MG63 (cell line): ENCODE results near the gene GABRR1. TPM values are rescaled to one million over a fixed set of nuclear protein-coding genes. Genes with fewer than 3 reads are reported as not detected.
"Not testable (repeated sequence)": the region's sequence is repeated elsewhere in the genome, so short reads cannot be mapped to it uniquely, and the experiment has no call there.

ENCODE experiments used
- DNase-seq: peaks from one replicate; pipeline ENCODE4 v3.0.0-alpha.2; 2020
- H3K27me3 ChIP-seq: fragments of 250-450 bp; sonication (Bioruptor Pico); 2 replicates; pipeline ENCODE4 v1.5.1; 2020; ENCODE audit warnings: mild to moderate bottlenecking, moderate library complexity
- H3K36me3 ChIP-seq: fragments of 250-450 bp; sonication (Bioruptor Pico); 2 replicates; pipeline ENCODE4 v1.5.1; 2020; ENCODE audit warnings: mild to moderate bottlenecking, moderate library complexity
- H3K4me3 ChIP-seq: fragments of 250-450 bp; sonication (Bioruptor Pico); 2 replicates; pipeline ENCODE4 v1.5.1; 2020; ENCODE audit warnings: mild to moderate bottlenecking, moderate library complexity
- H3K9me3 ChIP-seq: fragments of 250-450 bp; sonication (Bioruptor Pico); 2 replicates; pipeline ENCODE4 v1.5.1; 2020; ENCODE audit warnings: mild to moderate bottlenecking, moderate library complexity
- total RNA-seq: library from RNA; depleted of rRNA; stranded (reverse); fragments of >200 nt; shearing (Covaris generic); gene quantifications from 2 replicates; pipeline ENCODE4 v1.2.3, GENCODE V29; 2014; ENCODE audit warnings: low replicate concordance

Gene GABRR1
- total RNA-seq, 1 experiment from 2014 or later = not detected

DNA sequence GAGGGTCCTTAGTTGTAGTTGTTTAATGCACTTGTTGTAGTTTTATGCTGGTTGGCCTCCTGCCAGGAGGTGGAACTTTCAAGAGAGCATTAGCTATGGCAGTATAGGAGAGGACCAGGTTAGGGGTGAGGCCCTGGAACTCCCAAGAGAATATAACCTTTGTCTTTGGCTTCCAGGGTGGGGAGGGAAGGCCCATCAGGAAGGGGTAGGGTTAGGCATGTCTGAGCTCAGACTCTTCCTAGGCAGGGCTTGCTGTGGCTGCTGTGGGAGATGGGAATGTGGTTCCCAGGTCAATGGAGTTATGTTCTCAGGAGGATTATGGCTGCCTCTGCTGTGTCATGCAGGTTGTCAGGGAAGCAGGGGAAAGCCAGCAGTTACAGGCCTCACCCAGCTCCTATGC, 20.0 kb upstream of the GABRR1 start:
- DNase-seq = no peak
- Histone ChIP-seq H3K36me3 (no peaks in the 10 kb centered on the region), H3K9me3 (peaks cover 3% of the 10 kb centered on the region; the same call in 1 of the 2 replicates), H3K4me3 (no peak overlapping the region), H3K27me3 (no peaks in the 10 kb centered on the region)

DNA sequence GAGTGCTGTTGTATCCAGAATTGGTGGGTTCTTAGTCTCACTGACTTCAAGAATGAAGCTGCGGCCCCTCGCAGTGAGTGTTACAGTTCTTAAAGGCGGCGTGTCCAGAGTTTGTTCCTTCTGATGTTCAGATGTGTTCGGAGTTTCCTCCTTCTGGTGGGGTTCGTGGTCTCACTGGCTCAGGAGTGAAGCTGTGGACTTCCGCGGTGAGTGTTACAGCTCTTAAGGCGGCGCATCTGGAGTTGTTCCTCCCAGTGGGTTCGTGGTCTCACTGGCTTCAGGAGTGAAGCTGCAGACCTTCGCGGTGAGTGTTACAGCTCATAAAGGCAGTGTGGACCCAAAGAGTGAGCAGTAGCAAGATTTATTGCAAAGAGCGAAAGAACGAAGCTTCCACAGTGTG, 16.4 kb upstream of the GABRR1 start:
- not testable (repeated sequence) for H3K27me3 ChIP-seq, H3K36me3 ChIP-seq, DNase-seq, H3K9me3 ChIP-seq, H3K4me3 ChIP-seq

DNA sequence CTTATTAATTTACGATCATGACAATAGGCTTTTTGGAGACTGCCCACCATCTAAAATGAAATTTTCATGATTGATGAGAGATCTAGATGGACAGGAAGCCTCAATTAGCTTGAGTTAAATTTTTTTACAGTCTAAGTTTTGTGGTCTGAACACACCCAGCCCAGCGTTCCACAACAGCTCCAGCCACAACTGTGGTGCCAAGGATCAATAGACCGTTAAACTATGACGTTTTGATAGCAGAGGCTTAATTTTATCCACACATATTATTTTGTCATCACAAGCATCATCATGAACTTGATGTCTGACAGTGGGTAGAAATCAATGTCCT, 5.5 kb upstream of the GABRR1 start:
- H3K36me3 ChIP-seq = no peaks in the 10 kb centered on the region
- H3K27me3 ChIP-seq = no peaks in the 10 kb centered on the region
- DNase-seq = no peak

DNA sequence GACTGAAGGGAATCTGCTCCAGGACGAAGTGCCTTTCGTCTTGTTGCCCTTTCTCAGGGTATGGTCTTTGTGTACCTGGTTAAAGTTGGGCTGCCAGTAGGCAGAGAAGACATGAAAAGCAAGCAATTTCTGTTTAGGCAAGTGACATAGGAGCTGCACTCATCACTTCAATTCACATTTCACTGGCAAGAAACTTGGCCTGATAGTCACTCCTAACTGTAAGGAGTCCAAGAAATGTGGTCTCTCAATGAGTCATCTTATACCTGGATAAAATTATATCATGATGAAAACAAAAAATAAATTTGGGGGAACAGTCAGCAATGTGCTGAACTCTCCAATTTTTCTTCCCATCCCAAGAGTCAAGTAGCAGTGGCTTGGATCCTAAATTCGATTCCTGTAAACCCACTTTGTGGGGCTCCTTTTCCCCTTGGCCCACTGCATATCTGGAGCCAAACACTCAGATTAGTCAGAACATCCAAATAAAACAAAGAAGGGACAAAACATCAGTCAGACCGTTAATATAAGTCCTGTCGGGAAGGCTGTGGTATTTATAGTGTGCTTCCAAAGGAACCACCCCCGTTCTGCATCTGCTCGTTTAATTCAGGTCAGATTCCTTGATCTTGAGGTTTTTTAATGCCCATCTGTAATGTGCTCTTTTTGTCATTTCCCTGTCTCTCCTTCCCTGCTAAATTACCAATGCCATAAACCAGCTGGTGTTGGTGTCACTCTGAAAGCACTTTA, 5.0 kb upstream of the GABRR1 start:
- Histone ChIP-seq H3K9me3 (no peaks in the 10 kb centered on the region), H3K36me3 (no peaks in the 10 kb centered on the region), H3K27me3 (no peaks in the 10 kb centered on the region), H3K4me3 (no peak overlapping the region)
- no peak for DNase-seq

More for the DNA sequence above, 5.5 kb upstream of the GABRR1 start:
- Histone ChIP-seq H3K4me3 (no peak overlapping the region), H3K9me3 (no peaks in the 10 kb centered on the region)

DNA sequence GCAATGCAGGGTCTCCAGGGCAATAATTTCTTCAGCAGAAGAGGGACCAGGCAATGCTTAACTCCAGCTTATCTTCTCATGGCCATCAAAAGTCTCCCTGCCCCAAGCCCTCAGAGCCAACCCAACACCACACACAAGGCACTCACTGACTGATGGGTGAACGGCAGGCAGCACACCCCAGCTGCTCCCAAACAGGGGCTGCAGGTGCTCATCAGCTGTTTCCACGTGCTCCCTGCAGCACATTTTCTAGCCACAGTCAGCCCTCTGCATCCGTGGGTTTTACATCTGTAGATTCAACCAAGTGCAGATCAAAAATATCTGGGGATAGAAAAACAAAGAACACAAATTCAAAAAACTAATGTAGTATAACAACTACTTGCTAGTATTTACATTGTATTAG, 4.0 kb upstream of the GABRR1 start:
- H3K9me3 ChIP-seq = no peaks in the 10 kb centered on the region
- DNase-seq = no peak
- no peaks in the 10 kb centered on the region for H3K36me3 ChIP-seq
- no peaks in the 10 kb centered on the region; the same call in 1 of the 2 replicates for H3K27me3 ChIP-seq
- no peak overlapping the region for H3K4me3 ChIP-seq

DNA sequence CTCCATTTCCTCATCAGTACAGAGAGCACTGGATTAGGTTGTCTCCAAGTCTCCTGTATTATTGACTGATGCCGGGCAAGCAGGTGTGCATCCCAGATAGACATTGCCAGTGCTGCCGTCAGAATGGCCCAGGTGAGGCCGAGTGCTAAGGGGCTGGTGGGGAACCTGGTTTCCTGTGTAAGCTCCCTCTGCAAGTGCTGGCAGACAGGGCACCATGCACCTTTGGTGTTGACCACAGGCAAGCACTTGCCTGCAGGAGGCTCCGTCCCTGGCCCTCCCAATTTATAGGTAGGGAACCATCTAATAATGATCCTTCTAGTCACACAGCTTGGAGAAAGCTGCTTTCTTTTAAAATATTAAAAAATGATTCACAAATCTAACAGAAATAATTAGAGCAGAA, 747 bp downstream of the GABRR1 start:
- no peaks in the 10 kb centered on the region for H3K9me3 ChIP-seq
- H3K36me3 ChIP-seq = no peaks in the 10 kb centered on the region
- DNase-seq = no peak
- peaks cover 3% of the 10 kb centered on the region; the same call in 1 of the 2 replicates for H3K27me3 ChIP-seq
- H3K4me3 ChIP-seq = no peak overlapping the region

DNA sequence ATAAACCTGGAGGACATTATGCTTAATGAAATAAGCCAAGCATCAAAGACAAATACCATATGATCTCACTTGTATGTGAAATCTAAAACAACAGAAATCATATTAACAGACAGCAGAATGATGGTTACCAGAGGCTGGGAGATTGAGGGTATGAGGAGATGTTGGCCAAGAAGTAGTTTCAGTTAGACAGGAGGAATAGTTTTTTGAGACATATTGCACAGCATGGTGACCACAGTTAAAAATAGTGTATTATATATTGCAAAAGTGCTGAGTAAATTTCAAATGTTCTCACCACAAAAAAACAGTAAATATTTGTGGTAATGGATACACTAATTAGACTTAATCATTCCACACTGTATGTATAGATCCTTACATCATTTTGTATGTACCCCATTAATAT, 1.8 kb downstream of the GABRR1 start:
- no peaks in the 10 kb centered on the region for H3K9me3 ChIP-seq
- no peak overlapping the region for H3K4me3 ChIP-seq
- no peak for DNase-seq
- H3K27me3 ChIP-seq = peaks cover 3% of the 10 kb centered on the region; the same call in 1 of the 2 replicates
- no peaks in the 10 kb centered on the region for H3K36me3 ChIP-seq

DNA sequence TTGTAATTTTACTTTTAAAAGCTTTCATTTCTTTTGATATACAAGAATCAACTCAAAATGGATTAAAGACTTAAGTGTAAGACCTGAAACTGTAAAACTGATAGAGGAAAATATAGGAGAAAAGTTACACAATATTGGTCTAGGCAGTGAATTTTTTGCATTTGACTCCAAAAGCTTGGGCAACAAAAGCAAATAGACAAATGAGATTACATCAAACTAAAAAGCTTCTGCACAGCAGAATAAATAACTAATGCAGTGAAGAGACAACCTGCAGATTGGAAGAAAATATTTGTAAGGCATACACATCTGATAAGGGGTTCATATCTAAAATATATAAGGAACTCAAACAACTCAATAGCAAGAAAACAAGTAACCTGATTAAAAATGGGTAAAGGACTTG, 3.0 kb downstream of the GABRR1 start:
- peaks cover 3% of the 10 kb centered on the region; the same call in 1 of the 2 replicates for H3K27me3 ChIP-seq
- DNase-seq = no peak
- no peak overlapping the region for H3K4me3 ChIP-seq
- H3K36me3 ChIP-seq = no peaks in the 10 kb centered on the region
- no peaks in the 10 kb centered on the region for H3K9me3 ChIP-seq

DNA sequence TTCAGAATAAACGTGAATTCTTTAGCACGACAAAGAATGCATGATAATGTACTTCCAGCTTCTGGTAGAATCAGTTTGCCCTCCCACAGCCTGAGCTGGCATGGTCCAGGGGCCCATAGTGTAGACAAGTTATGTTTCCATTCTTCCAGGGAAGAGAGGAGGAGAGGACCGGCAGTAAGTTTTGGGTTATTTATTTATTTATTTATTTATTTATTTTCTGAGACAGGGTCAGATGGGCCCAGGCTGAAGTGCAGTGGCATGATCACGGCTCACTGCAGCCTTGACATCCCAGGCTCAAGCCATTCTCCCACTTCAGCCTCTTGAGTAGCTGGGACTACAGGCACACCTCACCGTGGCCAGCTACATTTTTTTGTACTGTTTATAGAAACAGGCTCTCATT, 4.7 kb downstream of the GABRR1 start:
- peaks cover 3% of the 10 kb centered on the region; the same call in 1 of the 2 replicates for H3K27me3 ChIP-seq
- no peaks in the 10 kb centered on the region for H3K36me3 ChIP-seq

DNA sequence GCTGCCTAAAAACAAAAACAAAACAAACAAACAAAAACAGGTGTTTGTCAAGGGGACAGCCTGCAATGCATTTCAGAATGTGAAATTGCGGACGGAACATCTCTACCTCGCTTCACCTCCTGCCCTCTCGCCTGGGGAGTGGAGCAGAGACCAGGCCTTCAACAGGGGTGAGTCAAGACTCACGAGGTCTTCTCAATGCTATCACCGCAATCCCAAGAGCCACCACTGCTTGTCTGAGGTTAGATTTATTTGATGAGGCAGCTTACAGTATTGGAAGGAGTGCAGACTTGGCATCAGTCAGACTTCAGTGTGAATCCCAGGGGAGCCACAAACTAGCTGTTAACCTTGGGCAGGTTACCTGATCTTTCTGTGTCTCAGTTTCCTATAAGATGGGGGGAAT, 7.7 kb downstream of the GABRR1 start:
- no peak for DNase-seq
- Histone ChIP-seq H3K9me3 (no peaks in the 10 kb centered on the region), H3K36me3 (no peaks in the 10 kb centered on the region), H3K27me3 (0 out of 2 replicates have a peak, but pooled peaks cover 3% of the 10 kb centered on the region), H3K4me3 (no peak overlapping the region)

More for the DNA sequence above, 4.7 kb downstream of the GABRR1 start:
- Histone ChIP-seq H3K9me3 (no peaks in the 10 kb centered on the region), H3K4me3 (no peak overlapping the region)
- no peak for DNase-seq

DNA sequence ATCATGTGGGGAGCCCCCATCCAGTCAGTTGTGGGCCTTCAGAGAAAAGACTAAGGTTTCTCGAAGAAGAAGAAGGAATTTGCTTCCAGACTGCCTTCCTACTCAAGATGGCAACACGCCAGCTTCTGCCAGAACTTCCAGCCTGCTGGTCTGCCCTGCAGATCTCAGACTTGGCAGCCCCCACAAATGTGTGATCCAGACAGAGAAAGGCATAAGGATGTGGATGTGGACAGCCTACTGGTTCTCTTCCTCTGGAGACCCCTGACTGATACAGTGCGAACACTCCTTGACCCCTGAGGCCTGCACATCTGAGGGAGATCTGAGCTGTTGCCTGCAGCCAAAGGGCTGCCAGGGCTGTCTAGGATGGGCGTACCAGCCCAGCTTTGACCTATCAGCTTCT, 8.6 kb downstream of the GABRR1 start:
- H3K36me3 ChIP-seq = no peaks in the 10 kb centered on the region
- 0 out of 2 replicates have a peak, but pooled peaks cover 3% of the 10 kb centered on the region for H3K27me3 ChIP-seq
- DNase-seq = no peak
- no peak overlapping the region for H3K4me3 ChIP-seq
- H3K9me3 ChIP-seq = no peaks in the 10 kb centered on the region

DNA sequence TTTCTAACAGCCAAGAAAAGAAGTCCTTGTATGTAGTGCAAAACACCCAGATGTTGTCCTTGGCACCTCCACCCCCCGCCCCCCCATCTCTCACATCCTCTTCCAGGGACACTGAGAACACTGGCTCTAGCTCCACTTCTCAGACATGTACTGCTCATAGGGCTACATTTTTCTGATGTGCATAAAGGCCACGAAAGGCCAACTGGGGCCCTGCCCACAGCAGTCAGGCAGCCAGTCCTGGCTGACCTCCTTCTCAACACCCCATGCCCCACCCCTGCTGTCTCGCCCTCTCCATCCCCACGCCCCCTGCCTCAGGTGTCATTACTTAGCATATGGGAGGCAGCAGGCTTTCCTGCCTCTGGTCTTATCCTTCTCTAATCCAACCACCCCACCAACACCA, 11.3 kb downstream of the GABRR1 start:
- no peaks in the 10 kb centered on the region for H3K27me3 ChIP-seq
- no peaks in the 10 kb centered on the region for H3K36me3 ChIP-seq
- DNase-seq = no peak
- H3K4me3 ChIP-seq = no peak overlapping the region
- H3K9me3 ChIP-seq = no peaks in the 10 kb centered on the region

DNA sequence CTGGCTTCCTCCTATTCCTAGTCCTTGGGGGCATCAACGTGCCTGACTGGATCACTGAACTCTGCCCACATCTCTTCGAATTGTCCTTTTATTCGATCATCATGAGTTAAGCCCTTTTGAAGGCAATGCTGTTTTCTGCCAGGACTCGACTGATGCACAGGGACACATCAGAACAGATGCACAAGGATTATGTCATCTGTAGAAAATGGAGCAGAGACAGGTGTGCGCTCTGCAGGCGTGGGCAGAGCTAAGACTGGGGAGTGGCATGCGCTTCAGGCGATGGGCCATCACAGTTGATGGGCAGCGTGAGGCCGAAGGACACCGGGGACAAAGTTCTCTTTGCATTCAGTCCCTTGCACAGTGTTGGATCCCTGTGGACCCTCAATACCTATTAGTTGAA, 13.1 kb downstream of the GABRR1 start:
- H3K9me3 ChIP-seq = no peaks in the 10 kb centered on the region
- no peak overlapping the region for H3K4me3 ChIP-seq
- no peak for DNase-seq
- H3K36me3 ChIP-seq = no peaks in the 10 kb centered on the region
- H3K27me3 ChIP-seq = no peaks in the 10 kb centered on the region

DNA sequence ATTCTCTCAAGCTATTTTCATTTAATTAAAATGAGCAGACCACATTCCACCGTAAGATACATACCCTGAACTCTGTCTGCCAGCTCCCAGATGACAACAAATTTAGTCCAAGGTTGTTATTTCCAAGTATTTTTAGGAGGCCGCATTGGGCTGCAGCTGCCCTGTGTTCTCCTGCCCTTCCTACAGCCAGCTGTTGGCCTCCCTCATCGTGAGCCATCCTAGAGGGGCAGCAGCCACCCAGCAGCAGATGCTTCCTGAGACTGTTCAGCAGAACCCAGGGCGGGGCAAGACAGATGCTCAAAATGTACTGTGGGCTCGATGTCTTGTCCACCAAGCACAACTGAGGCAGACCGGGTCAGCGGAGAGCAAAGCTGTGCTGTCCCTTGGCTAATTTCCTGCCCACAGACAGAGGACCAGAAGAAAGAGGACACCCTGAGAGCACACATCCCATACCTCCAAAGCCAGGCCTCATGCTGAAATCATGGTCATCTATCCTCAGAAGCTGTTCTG, 16.4 kb downstream of the GABRR1 start:
- H3K9me3 ChIP-seq = no peaks in the 10 kb centered on the region
- no peaks in the 10 kb centered on the region for H3K27me3 ChIP-seq
- no peak overlapping the region for H3K4me3 ChIP-seq
- no peak for DNase-seq
- H3K36me3 ChIP-seq = no peaks in the 10 kb centered on the region

DNA sequence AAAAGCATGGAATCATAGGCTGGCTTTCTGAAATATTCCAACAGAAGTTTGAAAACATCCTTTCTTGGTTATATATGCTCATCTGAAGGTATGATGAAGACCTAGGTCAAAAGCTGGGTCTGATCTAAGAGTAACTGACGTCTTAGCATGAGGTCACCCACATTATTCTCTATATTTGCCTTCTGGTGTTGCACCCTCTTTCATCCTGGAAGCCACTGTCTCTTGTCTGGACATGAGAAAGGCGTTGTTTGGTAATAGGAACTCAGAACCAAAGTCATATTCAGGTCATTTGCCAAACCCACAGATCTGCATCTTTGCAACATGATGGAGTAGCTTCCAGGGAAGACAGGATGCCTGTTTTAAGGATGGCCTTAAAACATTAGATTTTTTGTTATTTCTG, 17.6 kb downstream of the GABRR1 start:
- DNase-seq = no peak
- H3K36me3 ChIP-seq = no peaks in the 10 kb centered on the region
- no peak overlapping the region for H3K4me3 ChIP-seq
- peaks cover 1% of the 10 kb centered on the region; the same call in 1 of the 2 replicates for H3K9me3 ChIP-seq
- no peaks in the 10 kb centered on the region for H3K27me3 ChIP-seq

DNA sequence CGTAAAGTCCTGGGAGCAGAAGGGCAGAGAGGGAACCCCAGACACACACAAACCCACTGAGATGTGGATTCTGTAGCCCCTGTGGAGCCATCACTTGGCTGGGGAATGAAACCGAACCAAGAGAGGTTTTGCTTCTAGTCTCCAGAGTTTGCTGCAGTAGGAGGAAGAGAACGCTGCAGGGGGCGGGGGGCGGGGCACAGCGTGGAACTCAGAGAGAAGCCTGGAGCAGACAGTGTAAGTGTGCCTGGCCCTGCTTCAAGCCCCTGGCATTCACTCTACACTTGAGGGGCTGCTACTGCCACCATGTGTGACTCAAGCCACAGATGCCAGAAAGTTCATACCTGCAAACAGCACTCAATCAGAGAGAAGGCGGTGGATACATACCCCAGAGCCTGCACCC, 18.9 kb downstream of the GABRR1 start:
- H3K36me3 ChIP-seq = no peaks in the 10 kb centered on the region
- no peaks in the 10 kb centered on the region for H3K27me3 ChIP-seq
- no peak overlapping the region for H3K4me3 ChIP-seq
- peaks cover 3% of the 10 kb centered on the region; the same call in 1 of the 2 replicates for H3K9me3 ChIP-seq
- DNase-seq = no peak

DNA sequence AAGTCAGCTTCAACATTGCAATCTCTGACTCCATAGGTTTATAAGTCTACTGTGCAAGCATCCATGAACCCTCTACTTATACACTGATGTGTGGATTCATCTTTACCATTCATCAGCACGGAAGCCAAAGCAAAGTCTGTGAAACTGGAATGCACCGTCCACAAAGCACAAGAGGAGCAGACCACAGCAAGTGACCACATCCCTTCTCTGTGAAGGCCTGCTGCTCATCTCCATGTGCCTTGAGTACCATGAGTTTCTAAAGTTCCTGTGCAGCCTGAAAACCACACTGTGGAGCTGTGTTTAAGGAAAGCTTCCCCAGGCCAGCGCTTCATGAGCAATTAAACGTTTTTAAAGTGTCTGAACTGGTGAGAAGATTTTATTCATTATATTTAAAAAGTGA, 20.0 kb downstream of the GABRR1 start:
- DNase-seq = no peak
- no peaks in the 10 kb centered on the region for H3K27me3 ChIP-seq
- H3K36me3 ChIP-seq = no peaks in the 10 kb centered on the region
- no peak overlapping the region for H3K4me3 ChIP-seq
- H3K9me3 ChIP-seq = peaks cover 3% of the 10 kb centered on the region; the same call in 1 of the 2 replicates

DNA sequence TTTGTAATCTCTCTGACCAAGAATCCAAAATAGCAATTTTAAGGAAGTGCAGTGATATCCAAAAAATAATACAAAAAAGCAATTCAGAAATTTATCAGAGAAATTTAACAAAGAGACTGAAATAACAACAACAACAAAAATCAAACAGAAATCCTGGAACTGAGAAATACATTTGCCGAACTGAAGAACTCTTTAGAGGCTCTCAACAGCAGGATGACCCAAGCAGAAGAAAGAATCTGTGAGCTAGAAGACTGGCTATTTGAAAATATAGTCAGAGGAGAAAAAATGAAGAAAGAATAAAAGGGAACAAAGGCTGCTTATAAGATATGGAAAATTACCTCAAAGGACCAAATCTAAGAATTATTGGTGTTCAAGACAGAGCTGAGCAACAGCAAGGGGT, 22.6 kb downstream of the GABRR1 start:
- DNase-seq = no peak
- Histone ChIP-seq H3K27me3 (no peaks in the 10 kb centered on the region), H3K9me3 (peaks cover 3% of the 10 kb centered on the region; the same call in 1 of the 2 replicates), H3K4me3 (no peak overlapping the region), H3K36me3 (no peaks in the 10 kb centered on the region)
